Activated CD4-positive, alpha-beta T cell treated with anti-CD3 and anti-CD28 coated beads, Interleukin-2, Interleukin-4, amounts not matched to agents 100 ng/mL and 50 ng/mL, durations not matched to agents 16 hours and 8 hours (primary cell): ENCODE measurements around the gene CYP3A4.
"Not testable (repeated sequence)": the region's sequence is repeated elsewhere in the genome, so short reads cannot be mapped to it uniquely, and the experiment has no call there.

Experiments
- DNase-seq: peaks from one replicate; pipeline ENCODE4 v3.0.0-alpha.2; 2020; ENCODE audit warnings: low spot score

The CYP3A4 gene

GRCh38 chr7:99751322-99752052 lies 32.5 kb downstream of the CYP3A4 start:
- DNase-seq, result not testable (repeated sequence)

- no peak for DNase-seq
Measured at GRCh38 chr7:99748846-99749579, 35.0 kb downstream of the CYP3A4 start.

GRCh38 chr7:99746915-99747314 lies 37.1 kb downstream of the CYP3A4 start:
- DNase-seq, result not testable (repeated sequence)

- not testable (repeated sequence) for DNase-seq
Measured at GRCh38 chr7:99745395-99745794, 38.6 kb downstream of the CYP3A4 start.

- DNase-seq, result no peak
Measured at GRCh38 chr7:99742737-99743394, 41.1 kb downstream of the CYP3A4 start.

GRCh38 chr7:99741441-99741795 lies 42.6 kb downstream of the CYP3A4 start:
- no peak for DNase-seq

GRCh38 chr7:99740573-99741440 lies 43.2 kb downstream of the CYP3A4 start:
- DNase-seq, result no peak

- no peak for DNase-seq
Measured at GRCh38 chr7:99739699-99740572, 44.0 kb downstream of the CYP3A4 start.

- no peak for DNase-seq
Measured at GRCh38 chr7:99737726-99738125, 46.3 kb downstream of the CYP3A4 start.

GRCh38 chr7:99736667-99737066 lies 47.3 kb downstream of the CYP3A4 start:
- not testable (repeated sequence) for DNase-seq

- DNase-seq, result no peak
Measured at GRCh38 chr7:99734987-99735386, 49.0 kb downstream of the CYP3A4 start, which contains the start of gene CYP3A7. Gene CYP3A7 (minus strand): TSS chr7:99735196. CDS start chr7:99735093, 103 bp downstream.

GRCh38 chr7:99733448-99733847 lies 50.5 kb downstream of the CYP3A4 start:
- DNase-seq, result no peak

- no peak for DNase-seq
Measured at GRCh38 chr7:99733003-99733402, 51.0 kb downstream of the CYP3A4 start.

- DNase-seq, result peak; percentile 18
Measured at GRCh38 chr7:99731638-99732374, 52.2 kb downstream of the CYP3A4 start.

- DNase-seq, result no peak
Measured at GRCh38 chr7:99730992-99731391, 53.0 kb downstream of the CYP3A4 start.

GRCh38 chr7:99730238-99730810 lies 53.7 kb downstream of the CYP3A4 start:
- DNase-seq, result no peak

- no peak for DNase-seq
Measured at GRCh38 chr7:99729486-99730237, 54.3 kb downstream of the CYP3A4 start.

- DNase-seq, result no peak
Measured at GRCh38 chr7:99728615-99729014, 55.4 kb downstream of the CYP3A4 start.

GRCh38 chr7:99723201-99723600 lies 60.8 kb downstream of the CYP3A4 start:
- not testable (repeated sequence) for DNase-seq
